Caco-2 (cell line): Measurements from ENCODE around the gene RPS6KA5. TPM values are rescaled to one million over a fixed set of nuclear protein-coding genes. Genes with fewer than 3 reads are reported as not detected.

Experiments used
- BruUV-seq: library from RNA; stranded (reverse); fragments of 400-500 nt; replicated peaks from 2 replicates; lab custom pipeline; 2021; lab: Mats Ljungman, UMichigan
- CTCF ChIA-PET: fragments of 300-600 bp; sonication (Branson Sonifier 250); formaldehyde crosslinking; loops from one replicate; lab custom pipeline; 2022; ENCODE audit warnings: antibody characterized with exemption; lab: Charles Lee
- POLR2A ChIA-PET: fragments of 300-600 bp; sonication (Branson Sonifier 250); formaldehyde crosslinking; loops from one replicate; lab custom pipeline; 2022; ENCODE audit warnings: antibody characterized with exemption; lab: Charles Lee
- DNase-seq, 2 experiments: peaks; one replicate each; pipeline versions ENCODE4 v3.0.0 to v3.0.0-alpha.2; 2020 to 2022
- H3K27me3 ChIP-seq: replicated peaks from 2 replicates; pipeline ENCODE4 v1.6.0; 2011; ENCODE audit warnings: low read length; ENCODE audit not compliant: control insufficient read depth, insufficient read depth
- H3K36me3 ChIP-seq: 2 replicates; pipeline ENCODE4 v1.5.1; 2011; ENCODE audit warnings: low read length; ENCODE audit not compliant: control insufficient read depth, insufficient read depth
- H3K4me1 ChIP-seq: fragments of 250-450 bp; sonication (Bioruptor Pico); 2 replicates; pipeline ENCODE4 v1.5.1; 2020; ENCODE audit warnings: mild to moderate bottlenecking
- H3K4me3 ChIP-seq: 2 replicates; pipeline ENCODE4 v1.5.1; 2011; ENCODE audit warnings: low read depth, mild to moderate bottlenecking, control low read depth, low read length
- H3K9me3 ChIP-seq: fragments of 250-450 bp; sonication (Bioruptor Pico); 2 replicates; pipeline ENCODE4 v1.5.1; 2020; ENCODE audit warnings: mild to moderate bottlenecking, moderate library complexity
- H3K27ac Mint-ChIP-seq: one replicate; pipeline ENCODE4 v1.8.0; 2022; ENCODE audit warnings: mixed read lengths; ENCODE audit not compliant: unreplicated experiment
- H3K27me3 Mint-ChIP-seq: one replicate; pipeline ENCODE4 v1.8.0; 2022; ENCODE audit warnings: mixed read lengths; ENCODE audit not compliant: insufficient read depth, unreplicated experiment
- H3K36me3 Mint-ChIP-seq: one replicate; pipeline ENCODE4 v1.8.0; 2022; ENCODE audit warnings: mild to moderate bottlenecking, mixed read lengths; ENCODE audit not compliant: insufficient read depth, unreplicated experiment
- H3K4me1 Mint-ChIP-seq: one replicate; pipeline ENCODE4 v1.8.0; 2022; ENCODE audit warnings: low read depth, mixed read lengths; ENCODE audit not compliant: unreplicated experiment
- H3K4me3 Mint-ChIP-seq: one replicate; pipeline ENCODE4 v1.8.0; 2022; ENCODE audit warnings: mild to moderate bottlenecking, moderate library complexity, mixed read lengths; ENCODE audit not compliant: unreplicated experiment
- H3K9me3 Mint-ChIP-seq: one replicate; pipeline ENCODE4 v1.8.0; 2022; ENCODE audit warnings: mixed read lengths; ENCODE audit not compliant: unreplicated experiment
- intact Hi-C: fragments of 100-400 bp; cut with micrococcal nuclease; formaldehyde crosslinking; loops from one replicate; pipeline ENCODE4 v1.10.0; 2022; ENCODE audit not compliant: unreplicated experiment
- total RNA-seq: library from RNA; stranded (reverse); gene quantifications from 2 replicates; pipeline ENCODE4 v1.2.3, GENCODE V29; 2022
- TF ChIP-seq, protein P1 (sequence below), 2 experiments: fragments of 200-600 bp in 1 of 2; IDR thresholded peaks; 1 replicate in 1 of 2; 2 replicates in 1 of 2; pipeline versions ENCODE4 v1.5.1 to v1.8.0; 2011 to 2022; ENCODE audit warnings: antibody characterized with exemption in 1 of 2, control low read depth in 1 of 2, inconsistent platforms in 1 of 2, low read depth in 1 of 2, low read length in 1 of 2, mild to moderate bottlenecking in 1 of 2, moderate library complexity in 1 of 2; ENCODE audit not compliant: insufficient read depth in 1 of 2, severe bottlenecking in 1 of 2, unreplicated experiment in 1 of 2

The RPS6KA5 gene
- total RNA-seq, 1 experiment from 2014 or later: 5.7 TPM

DNA sequence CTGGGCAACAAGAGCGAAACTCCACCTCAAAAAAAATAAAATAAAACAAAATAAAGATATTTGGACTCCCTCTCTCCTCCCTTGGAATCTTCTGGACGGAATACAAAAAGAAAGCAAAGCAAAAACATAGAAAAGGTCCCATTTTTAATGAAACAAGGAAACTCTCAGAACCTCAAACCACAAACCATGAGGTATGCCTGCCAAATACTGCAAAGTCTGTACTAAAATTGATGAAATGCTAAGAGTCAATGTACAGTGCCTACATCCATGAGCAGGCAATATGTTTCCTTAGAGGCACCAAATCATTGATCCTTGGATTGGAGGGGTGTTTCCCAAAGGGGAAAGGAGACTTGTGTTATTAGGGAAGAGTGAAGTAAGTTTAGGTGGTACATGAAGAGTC lies 8.2 kb upstream of the RPS6KA5 start:
- H3K36me3 ChIP-seq: no peaks in the 10 kb centered on the region
- no peak overlapping the region for H3K27ac Mint-ChIP-seq
- CTCF ChIA-PET: no interaction called here
- H3K4me3 Mint-ChIP-seq: no peak overlapping the region
- H3K4me3 ChIP-seq: no peak overlapping the region
- intact Hi-C loops: no loop called here
- H3K4me1 Mint-ChIP-seq: no peaks in the 10 kb centered on the region
- no TSS peak for BruUV-seq
- 0 out of 2 replicates have a peak, but pooled peaks cover 5% of the 10 kb centered on the region for H3K9me3 ChIP-seq
- no peaks in the 10 kb centered on the region for H3K27me3 Mint-ChIP-seq
- POLR2A ChIA-PET: no interaction called here
- no peaks in the 10 kb centered on the region for H3K9me3 Mint-ChIP-seq
- TF ChIP-seq, protein P1, sequence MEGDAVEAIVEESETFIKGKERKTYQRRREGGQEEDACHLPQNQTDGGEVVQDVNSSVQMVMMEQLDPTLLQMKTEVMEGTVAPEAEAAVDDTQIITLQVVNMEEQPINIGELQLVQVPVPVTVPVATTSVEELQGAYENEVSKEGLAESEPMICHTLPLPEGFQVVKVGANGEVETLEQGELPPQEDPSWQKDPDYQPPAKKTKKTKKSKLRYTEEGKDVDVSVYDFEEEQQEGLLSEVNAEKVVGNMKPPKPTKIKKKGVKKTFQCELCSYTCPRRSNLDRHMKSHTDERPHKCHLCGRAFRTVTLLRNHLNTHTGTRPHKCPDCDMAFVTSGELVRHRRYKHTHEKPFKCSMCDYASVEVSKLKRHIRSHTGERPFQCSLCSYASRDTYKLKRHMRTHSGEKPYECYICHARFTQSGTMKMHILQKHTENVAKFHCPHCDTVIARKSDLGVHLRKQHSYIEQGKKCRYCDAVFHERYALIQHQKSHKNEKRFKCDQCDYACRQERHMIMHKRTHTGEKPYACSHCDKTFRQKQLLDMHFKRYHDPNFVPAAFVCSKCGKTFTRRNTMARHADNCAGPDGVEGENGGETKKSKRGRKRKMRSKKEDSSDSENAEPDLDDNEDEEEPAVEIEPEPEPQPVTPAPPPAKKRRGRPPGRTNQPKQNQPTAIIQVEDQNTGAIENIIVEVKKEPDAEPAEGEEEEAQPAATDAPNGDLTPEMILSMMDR (IDR thresholded peaks at IDR 0.05; ENCODE audit: insufficient read depth in 1 of 2, low read depth in 1 of 2, low read length in 1 of 2, severe bottlenecking in 1 of 2, unreplicated experiment in 1 of 2): no peak
- no peak for DNase-seq
- no peaks in the 10 kb centered on the region for H3K36me3 Mint-ChIP-seq
- no peaks in the 10 kb centered on the region for H3K27me3 ChIP-seq
- no peaks in the 10 kb centered on the region for H3K4me1 ChIP-seq

DNA sequence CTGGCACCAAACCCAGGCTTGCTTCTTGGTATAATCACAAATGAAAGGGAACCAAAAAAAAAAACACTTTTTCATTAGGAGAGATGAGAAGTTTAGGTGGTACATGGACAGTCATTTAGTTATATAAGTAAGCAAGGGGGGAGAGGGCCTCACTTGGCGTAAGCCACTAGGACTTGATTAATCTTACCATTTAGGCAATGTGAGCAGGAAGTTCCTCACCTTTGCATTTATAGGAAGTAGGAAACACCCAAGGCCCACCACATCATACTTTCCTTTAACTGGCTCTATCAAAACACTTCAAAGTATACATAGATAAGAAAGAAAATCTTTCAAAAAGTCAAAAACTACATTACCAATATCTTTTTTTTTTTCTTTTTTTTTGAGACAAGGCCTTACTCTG lies 6.7 kb upstream of the RPS6KA5 start:
- BruUV-seq: no TSS peak
- H3K36me3 Mint-ChIP-seq: no peaks in the 10 kb centered on the region
- CTCF ChIA-PET: interaction anchor here (0.6 kb wide), 1 partner anchor 47 kb away, joined by 4 read pairs; the partner anchor contains the start of gene DGLUCY
- H3K36me3 ChIP-seq: no peaks in the 10 kb centered on the region
- H3K27me3 Mint-ChIP-seq: no peaks in the 10 kb centered on the region
- H3K4me3 Mint-ChIP-seq: no peak overlapping the region
- 0 out of 2 replicates have a peak, but pooled peaks cover 5% of the 10 kb centered on the region for H3K9me3 ChIP-seq
- no peak overlapping the region for H3K4me3 ChIP-seq
- no peak overlapping the region for H3K27ac Mint-ChIP-seq
- H3K4me1 ChIP-seq: no peaks in the 10 kb centered on the region
- DNase-seq: no peak
- POLR2A ChIA-PET: no interaction called here
- no peaks in the 10 kb centered on the region for H3K9me3 Mint-ChIP-seq
- no peaks in the 10 kb centered on the region for H3K27me3 ChIP-seq
- intact Hi-C loops: no loop called here
- no peaks in the 10 kb centered on the region for H3K4me1 Mint-ChIP-seq
- TF ChIP-seq, protein P1 (IDR thresholded peaks at IDR 0.05; ENCODE audit: insufficient read depth in 1 of 2, low read depth in 1 of 2, low read length in 1 of 2, severe bottlenecking in 1 of 2, unreplicated experiment in 1 of 2): no peak

DNA sequence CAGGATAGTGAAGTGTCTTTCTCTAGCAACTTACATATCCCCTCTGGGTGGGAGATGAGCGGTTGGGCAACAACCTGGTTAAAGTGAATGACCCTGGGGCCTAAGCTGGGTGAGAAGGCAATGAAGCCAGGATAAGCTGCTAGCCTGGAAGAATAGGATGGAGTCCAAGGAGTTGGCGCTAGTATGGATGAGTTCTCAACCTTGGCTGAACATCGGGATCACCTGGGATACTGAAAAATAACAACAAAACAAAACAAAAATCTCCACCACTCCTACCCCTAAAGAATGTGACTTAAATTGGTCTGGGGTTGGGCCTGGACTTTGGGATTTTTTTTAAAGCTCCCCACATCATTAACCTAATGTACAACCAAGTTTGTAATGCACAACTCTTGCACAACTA lies 4.8 kb upstream of the RPS6KA5 start:
- Mint-ChIP-seq H3K9me3 (no peaks in the 10 kb centered on the region), H3K36me3 (no peaks in the 10 kb centered on the region), H3K27ac (no peak overlapping the region), H3K4me3 (no peak overlapping the region), H3K4me1 (no peaks in the 10 kb centered on the region), H3K27me3 (no peaks in the 10 kb centered on the region)
- CTCF ChIA-PET: no interaction called here
- H3K4me3 ChIP-seq: no peak overlapping the region
- no peaks in the 10 kb centered on the region for H3K4me1 ChIP-seq
- TF ChIP-seq, protein P1 (IDR thresholded peaks at IDR 0.05; ENCODE audit: insufficient read depth in 1 of 2, low read depth in 1 of 2, low read length in 1 of 2, severe bottlenecking in 1 of 2, unreplicated experiment in 1 of 2): no peak
- H3K36me3 ChIP-seq: no peaks in the 10 kb centered on the region
- POLR2A ChIA-PET: no interaction called here
- no peaks in the 10 kb centered on the region for H3K27me3 ChIP-seq
- BruUV-seq: no TSS peak
- DNase-seq: no peak
- H3K9me3 ChIP-seq: no peaks in the 10 kb centered on the region
- intact Hi-C loops: no loop called here
